Left ventricle myocardium inferior (tissue), 1 donor: Measurements from ENCODE around the gene MCAT. TPM values are rescaled to one million over a fixed set of nuclear protein-coding genes. Genes with fewer than 3 reads are reported as not detected.
"Not testable (repeated sequence)": the region's sequence is repeated elsewhere in the genome, so short reads cannot be mapped to it uniquely, and the experiment has no call there.

Source experiments
- DNase-seq: peaks from one replicate; pipeline ENCODE4 v3.0.0-alpha.2; 2020
- H3K27ac ChIP-seq: fragments of 200-600 bp; replicated peaks from 2 replicates; pipeline ENCODE4 v1.8.0; 2021
- H3K27me3 ChIP-seq: fragments of 200-600 bp; 2 replicates; pipeline ENCODE4 v1.8.0; 2021; ENCODE audit warnings: low read depth
- H3K36me3 ChIP-seq: fragments of 200-600 bp; 2 replicates; pipeline ENCODE4 v1.8.0; 2021
- H3K4me1 ChIP-seq: fragments of 200-600 bp; 2 replicates; pipeline ENCODE4 v1.8.0; 2021
- H3K4me3 ChIP-seq: fragments of 200-600 bp; 2 replicates; pipeline ENCODE4 v1.8.0; 2021; ENCODE audit warnings: mild to moderate bottlenecking, moderate library complexity
- H3K9me3 ChIP-seq: fragments of 200-600 bp; replicated peaks from 2 replicates; pipeline ENCODE4 v1.8.0; 2021
- intact Hi-C: fragments of 100-400 bp; cut with micrococcal nuclease; formaldehyde crosslinking; loops from one replicate; pipeline ENCODE4 v1.11.0; 2022
- total RNA-seq: library from RNA; stranded (reverse); fragmentation: NEBNext Ultra II Directional; extraction: Animal tissue kit (Norgen Biotek cat#: 25700); gene quantifications from one replicate; pipeline ENCODE4 v1.2.1, GENCODE V29; 2021
- TF ChIP-seq, protein P1 (sequence below): fragments of 200-600 bp; IDR thresholded peaks from 2 replicates; pipeline ENCODE4 v1.8.0; 2021; ENCODE audit warnings: antibody characterized with exemption, mild to moderate bottlenecking, borderline replicate concordance
- donor health status: DM: no; HTN: yes; CAD: no; lungs with severe emphysema.

The MCAT gene
- total RNA-seq, 1 donor from 2014 or later: 16.4 TPM

DNA sequence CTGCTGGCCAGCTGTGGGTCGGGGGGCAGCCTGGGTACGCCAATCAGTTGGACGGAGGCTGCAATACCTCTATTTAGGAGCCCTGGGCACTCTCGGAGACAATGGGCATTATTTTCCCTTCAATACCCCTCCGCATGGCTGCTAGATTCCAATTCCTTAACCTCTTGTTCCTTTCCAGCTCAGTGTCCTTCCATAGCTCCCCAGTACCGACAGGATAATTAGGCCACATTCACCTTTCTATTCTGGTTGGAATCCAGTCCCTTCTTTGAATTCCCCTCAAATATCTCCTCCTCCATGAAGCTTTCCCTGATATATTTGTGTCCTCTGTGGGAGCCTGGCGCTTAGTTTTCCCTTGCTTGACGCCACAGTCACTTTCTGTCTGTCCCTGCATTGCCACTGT, 36.9 kb downstream of the MCAT start:
- Histone ChIP-seq H3K9me3 (no peaks in the 10 kb centered on the region), H3K4me3 (no peak overlapping the region), H3K4me1 (peaks cover 35% of the 10 kb centered on the region), H3K36me3 (no peaks in the 10 kb centered on the region), H3K27me3 (peaks cover 19% of the 10 kb centered on the region), H3K27ac (no peak overlapping the region)
- intact Hi-C loops: no loop called here
- no peak for DNase-seq
- TF ChIP-seq, protein P1, sequence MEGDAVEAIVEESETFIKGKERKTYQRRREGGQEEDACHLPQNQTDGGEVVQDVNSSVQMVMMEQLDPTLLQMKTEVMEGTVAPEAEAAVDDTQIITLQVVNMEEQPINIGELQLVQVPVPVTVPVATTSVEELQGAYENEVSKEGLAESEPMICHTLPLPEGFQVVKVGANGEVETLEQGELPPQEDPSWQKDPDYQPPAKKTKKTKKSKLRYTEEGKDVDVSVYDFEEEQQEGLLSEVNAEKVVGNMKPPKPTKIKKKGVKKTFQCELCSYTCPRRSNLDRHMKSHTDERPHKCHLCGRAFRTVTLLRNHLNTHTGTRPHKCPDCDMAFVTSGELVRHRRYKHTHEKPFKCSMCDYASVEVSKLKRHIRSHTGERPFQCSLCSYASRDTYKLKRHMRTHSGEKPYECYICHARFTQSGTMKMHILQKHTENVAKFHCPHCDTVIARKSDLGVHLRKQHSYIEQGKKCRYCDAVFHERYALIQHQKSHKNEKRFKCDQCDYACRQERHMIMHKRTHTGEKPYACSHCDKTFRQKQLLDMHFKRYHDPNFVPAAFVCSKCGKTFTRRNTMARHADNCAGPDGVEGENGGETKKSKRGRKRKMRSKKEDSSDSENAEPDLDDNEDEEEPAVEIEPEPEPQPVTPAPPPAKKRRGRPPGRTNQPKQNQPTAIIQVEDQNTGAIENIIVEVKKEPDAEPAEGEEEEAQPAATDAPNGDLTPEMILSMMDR: no peak

DNA sequence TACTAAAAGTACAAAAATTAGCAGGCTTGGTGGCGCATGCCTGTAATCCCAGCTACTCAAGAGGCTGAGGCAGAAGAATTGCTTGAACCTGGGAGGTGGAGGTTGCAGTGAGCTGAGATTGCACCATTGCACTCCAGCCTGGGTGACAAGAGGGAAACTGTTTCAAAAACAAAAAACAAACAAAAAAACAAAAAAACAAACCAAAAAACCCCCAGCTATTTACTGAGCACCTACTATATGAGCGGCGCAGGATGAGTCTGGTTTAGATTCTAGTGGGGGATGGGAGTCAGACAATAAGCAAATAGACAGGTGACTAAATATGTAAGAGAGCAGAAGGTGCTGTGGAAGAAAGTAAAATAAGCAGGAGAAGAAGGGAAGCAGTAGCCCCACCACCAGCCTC, 38.2 kb downstream of the MCAT start:
- DNase-seq: not testable (repeated sequence)

DNA sequence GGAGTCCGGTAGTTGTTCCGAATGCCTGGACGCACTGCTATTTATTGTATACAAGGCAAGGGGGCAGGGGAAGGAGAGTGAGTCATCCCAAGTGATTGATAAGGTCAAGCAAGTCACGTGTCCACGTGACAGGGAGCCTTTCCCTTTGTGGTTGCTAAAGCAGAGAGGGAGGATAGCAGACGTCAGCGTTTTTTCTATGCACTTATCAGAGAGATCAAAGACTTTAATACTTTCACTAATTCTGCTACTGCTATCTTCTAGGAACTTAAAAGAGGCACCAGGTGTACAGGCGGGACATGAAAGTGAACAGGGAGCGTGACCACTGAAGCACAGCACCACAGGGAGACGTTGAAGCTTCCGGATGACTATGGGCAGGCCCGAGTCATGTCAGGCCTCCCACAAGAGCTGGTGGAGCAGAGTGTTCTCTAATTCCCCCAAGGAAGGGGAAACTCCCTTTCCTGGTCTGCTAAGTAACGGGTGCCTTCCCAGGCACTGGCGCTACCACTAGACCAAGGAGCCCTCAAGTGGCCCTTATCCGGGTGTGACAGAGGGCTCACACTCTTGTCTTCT, 39.1 kb downstream of the MCAT start:
- H3K4me3 ChIP-seq, H3K36me3 ChIP-seq, H3K27ac ChIP-seq, H3K9me3 ChIP-seq, H3K27me3 ChIP-seq, intact Hi-C loops, DNase-seq: not testable (repeated sequence)
- H3K4me1 ChIP-seq: peaks cover 39% of the 10 kb centered on the region

More for the DNA sequence above, 38.2 kb downstream of the MCAT start:
- H3K27me3 ChIP-seq, H3K27ac ChIP-seq, H3K36me3 ChIP-seq, intact Hi-C loops, H3K4me3 ChIP-seq, H3K9me3 ChIP-seq: not testable (repeated sequence)
- H3K4me1 ChIP-seq: peaks cover 34% of the 10 kb centered on the region

DNA sequence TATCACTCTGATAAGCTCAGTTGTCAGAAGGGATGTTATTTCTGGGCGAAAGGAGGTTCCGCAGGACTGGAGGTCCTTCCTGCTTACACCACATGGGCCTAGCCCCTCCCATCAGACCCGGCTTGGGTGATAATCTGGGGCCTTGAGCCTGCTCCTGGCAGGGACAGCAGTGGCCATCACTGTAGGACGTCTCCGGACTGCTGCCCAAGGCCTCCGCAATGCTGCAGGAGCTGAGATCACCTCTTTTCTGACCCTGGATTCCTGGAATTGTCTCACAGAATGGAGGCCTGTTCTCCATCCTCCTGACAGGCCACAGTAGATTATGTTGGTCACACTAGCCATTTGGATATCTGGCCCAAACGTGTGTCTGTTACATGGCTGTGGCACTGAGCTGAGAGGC, 41.9 kb downstream of the MCAT start:
- peak; percentile 30 for DNase-seq
- intact Hi-C loops: no loop called here

DNA sequence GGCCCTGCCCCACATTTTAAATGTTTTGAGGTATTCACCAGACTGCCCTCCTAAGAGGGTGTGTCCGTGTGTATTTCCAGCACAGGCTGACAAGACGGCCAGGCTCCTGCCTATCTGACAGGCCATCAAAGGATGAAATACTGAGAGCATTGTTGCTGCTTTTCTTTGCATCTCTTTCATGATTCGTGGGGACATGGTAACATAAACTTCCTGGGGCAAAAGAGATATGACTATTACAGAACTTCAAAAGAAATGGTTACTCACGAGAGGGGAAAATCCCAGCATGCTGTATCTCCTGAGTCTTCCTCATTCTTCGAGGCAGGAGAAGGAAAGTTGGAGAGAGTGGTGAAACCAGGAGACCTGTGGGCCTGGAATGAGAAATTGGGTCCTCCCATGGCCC, 43.0 kb downstream of the MCAT start:
- H3K27ac ChIP-seq: peak overlapping the region; percentile 76
- no peak overlapping the region for H3K4me3 ChIP-seq
- TF ChIP-seq, protein P1: no peak
- no peaks in the 10 kb centered on the region for H3K36me3 ChIP-seq
- intact Hi-C loops: no loop called here
- no peak for DNase-seq
- H3K4me1 ChIP-seq: peaks cover 53% of the 10 kb centered on the region
- H3K9me3 ChIP-seq: peaks cover 12% of the 10 kb centered on the region
- no peaks in the 10 kb centered on the region for H3K27me3 ChIP-seq

More for the DNA sequence above, 41.9 kb downstream of the MCAT start:
- H3K9me3 ChIP-seq: peaks cover 10% of the 10 kb centered on the region
- H3K36me3 ChIP-seq: no peaks in the 10 kb centered on the region
- peaks cover 49% of the 10 kb centered on the region for H3K4me1 ChIP-seq
- no peaks in the 10 kb centered on the region for H3K27me3 ChIP-seq
- peak overlapping the region; percentile 76 for H3K27ac ChIP-seq
- TF ChIP-seq, protein P1: no peak
- no peak overlapping the region for H3K4me3 ChIP-seq

DNA sequence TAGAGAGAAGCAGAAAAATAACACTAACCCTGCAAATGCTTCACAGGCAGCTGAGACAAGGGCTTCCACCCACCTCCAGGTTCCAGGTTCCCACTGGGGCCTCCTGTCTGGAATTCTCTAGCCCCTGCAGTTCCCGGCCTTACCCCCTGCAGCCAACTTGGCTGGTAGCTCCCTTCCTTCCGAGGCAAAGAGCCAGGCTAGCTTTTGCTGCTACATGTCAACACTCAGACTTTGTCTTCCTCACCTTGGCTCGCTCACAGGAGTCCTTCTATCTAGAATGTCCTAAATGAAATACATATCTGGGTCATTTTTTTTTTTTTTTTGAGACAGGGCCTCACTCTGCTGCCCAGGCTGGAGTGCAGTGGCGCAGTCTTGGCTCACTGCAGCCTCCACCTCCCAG, 44.1 kb downstream of the MCAT start:
- no peak for DNase-seq
- Histone ChIP-seq H3K36me3 (no peaks in the 10 kb centered on the region), H3K9me3 (peaks cover 12% of the 10 kb centered on the region), H3K4me1 (peaks cover 60% of the 10 kb centered on the region), H3K4me3 (no peak overlapping the region), H3K27ac (peak overlapping the region; percentile 30), H3K27me3 (no peaks in the 10 kb centered on the region)
- intact Hi-C loops: no loop called here
- TF ChIP-seq, protein P1: no peak

DNA sequence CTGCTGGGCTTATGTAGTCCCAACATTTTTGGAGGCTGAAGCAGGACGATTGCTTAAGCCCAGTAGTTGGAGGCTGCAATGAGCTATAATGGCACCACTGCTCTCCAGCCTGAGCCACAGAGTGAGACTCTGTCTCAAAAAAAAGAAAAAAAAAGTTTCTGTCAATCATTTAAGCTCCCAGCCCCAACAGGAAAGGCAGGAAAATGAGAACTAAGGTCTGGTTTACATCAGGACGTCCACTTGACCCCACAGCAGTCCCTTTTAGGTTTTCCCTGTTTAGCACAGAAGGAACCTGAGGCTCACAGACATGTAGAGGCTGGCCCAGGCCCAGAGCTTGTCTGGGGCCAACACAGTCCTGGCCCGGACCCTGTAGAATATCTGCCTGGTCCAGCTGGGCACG, 44.8 kb downstream of the MCAT start:
- Histone ChIP-seq H3K9me3 (peaks cover 12% of the 10 kb centered on the region), H3K36me3 (no peaks in the 10 kb centered on the region), H3K4me3 (no peak overlapping the region), H3K27me3 (no peaks in the 10 kb centered on the region), H3K27ac (peak overlapping the region; percentile 30), H3K4me1 (peaks cover 58% of the 10 kb centered on the region)
- intact Hi-C loops: no loop called here
- TF ChIP-seq, protein P1: no peak
- DNase-seq: no peak
